GM12878 (cell line): ENCODE measurements around the gene HLA-DQA2. TPM values are rescaled to one million over a fixed set of nuclear protein-coding genes. Genes with fewer than 3 reads are reported as not detected.
A peak's percentile ranks its signal among the peaks of the same experiment; 100 is the strongest.

Experiments
- ATF7 ChIP-seq: fragments of 450-650 bp; IDR thresholded peaks from 2 replicates; pipeline ENCODE4 v1.6.1; 2016; ENCODE audit warnings: low read depth, mild to moderate bottlenecking
- BACH1 ChIP-seq: fragments of 450-650 bp; IDR thresholded peaks from 2 replicates; pipeline ENCODE4 v1.6.1; 2017; ENCODE audit warnings: mild to moderate bottlenecking, borderline replicate concordance
- BCLAF1 ChIP-seq: fragments of 450-650 bp; IDR thresholded peaks from 2 replicates; pipeline ENCODE4 v1.6.1; 2017; ENCODE audit warnings: antibody characterized with exemption, mild to moderate bottlenecking, moderate library complexity
- CTCF ChIP-seq, 3 experiments: IDR thresholded peaks in 2 of 3; conservative IDR thresholded peaks in 1 of 3; 2 replicates each; pipeline ENCODE4 v1.5.1; 2011; ENCODE audit warnings: low read depth in 3 of 3, low read length in 3 of 3, mild to moderate bottlenecking in 3 of 3, control low read depth in 2 of 3, moderate library complexity in 2 of 3, inconsistent platforms in 1 of 3, mixed read lengths in 1 of 3; ENCODE audit not compliant: control insufficient read depth in 2 of 3, insufficient read depth in 1 of 3; ENCODE audit errors: extremely low read depth in 1 of 3
- ELK1 ChIP-seq: IDR thresholded peaks from 2 replicates; pipeline ENCODE4 v1.6.1; 2012; ENCODE audit warnings: low read depth, low read length, improper control_type of control experiment
- IRF4 ChIP-seq: IDR thresholded peaks from 2 replicates; pipeline ENCODE4 v1.6.1; 2011; ENCODE audit warnings: low read depth, low read length
- NBN ChIP-seq: fragments of 450-650 bp; IDR thresholded peaks from 2 replicates; pipeline ENCODE4 v1.6.1; 2016
- NRF1 ChIP-seq: conservative IDR thresholded peaks from 2 replicates; pipeline ENCODE4 v1.6.1; 2011; ENCODE audit warnings: mild to moderate bottlenecking, low read depth, low read length, improper control_type of control experiment
- POU2F2 ChIP-seq: IDR thresholded peaks from 3 replicates; pipeline ENCODE4 v1.6.1; 2011; ENCODE audit warnings: low read depth, mild to moderate bottlenecking, low read length, borderline replicate concordance
- RAD21 ChIP-seq: IDR thresholded peaks from 2 replicates; pipeline ENCODE4 v1.6.1; 2011; ENCODE audit warnings: mild to moderate bottlenecking, low read depth, low read length, moderate library complexity; ENCODE audit not compliant: insufficient read depth
- SIN3A ChIP-seq: IDR thresholded peaks from 2 replicates; pipeline ENCODE4 v1.6.1; 2012; ENCODE audit warnings: low read depth, low read length, improper control_type of control experiment
- SIX5 ChIP-seq: IDR thresholded peaks from 2 replicates; pipeline ENCODE4 v1.6.1; 2011; ENCODE audit warnings: mild to moderate bottlenecking, low read depth, low read length, moderate library complexity; ENCODE audit not compliant: severe bottlenecking
- SKIL ChIP-seq: fragments of 450-650 bp; IDR thresholded peaks from 2 replicates; pipeline ENCODE4 v1.6.1; 2017; ENCODE audit warnings: mild to moderate bottlenecking, low read depth, inconsistent platforms; ENCODE audit not compliant: poor library complexity, severe bottlenecking
- SMAD1 ChIP-seq: fragments of 450-650 bp; IDR thresholded peaks from 2 replicates; pipeline ENCODE4 v1.6.1; 2018; ENCODE audit warnings: mild to moderate bottlenecking, low read depth; ENCODE audit not compliant: partially characterized antibody
- SMAD5 ChIP-seq: IDR thresholded peaks from 2 replicates; pipeline ENCODE4 v1.6.1; 2016; ENCODE audit warnings: antibody characterized with exemption, low read depth
- SREBF1 ChIP-seq: IDR thresholded peaks from 2 replicates; pipeline ENCODE4 v1.6.1; 2012; ENCODE audit warnings: mild to moderate bottlenecking, low read length
- STAT1 ChIP-seq: fragments of 450-650 bp; conservative IDR thresholded peaks from 2 replicates; pipeline ENCODE4 v1.6.1; 2014; ENCODE audit warnings: antibody characterized with exemption, mild to moderate bottlenecking
- TARDBP ChIP-seq: IDR thresholded peaks from 2 replicates; pipeline ENCODE4 v1.6.1; 2016; ENCODE audit warnings: borderline replicate concordance
- ZSCAN29 ChIP-seq: fragments of 450-650 bp; IDR thresholded peaks from 2 replicates; pipeline ENCODE4 v1.6.1; 2017; ENCODE audit warnings: mild to moderate bottlenecking, moderate library complexity
- polyA plus RNA-seq, 11 experiments: library from polyadenylated mRNA; depleted of rRNA in 4 of 11; unstranded in 6 of 11; stranded (reverse) in 5 of 11; fragments of >200 nt; fragmentation: Nextera tagmentation in 4 of 11; fragmentation: Illumina TruSeq in 1 of 11; extraction: Ambion mirVana in 4 of 11; extraction: Trizol in 1 of 11; gene quantifications; 1 replicate in 1 of 11; 2 replicates in 10 of 11; pipeline versions ENCODE4 v1.2.1 to v1.2.3, GENCODE V29; 2011 to 2016; ENCODE audit warnings: inconsistent platforms in 2 of 11, missing spikeins in 2 of 11, low read depth in 1 of 11
- total RNA-seq, 4 experiments: library from RNA; depleted of rRNA in 3 of 4; stranded (reverse); fragments of >200 nt in 3 of 4; fragmentation: Illumina TruSeq in 1 of 4; extraction: Trizol in 1 of 4; gene quantifications; 2 replicates each; pipeline versions ENCODE4 v1.2.1 to v1.2.3, GENCODE V29; 2013 to 2021

Gene HLA-DQA2
- total and polyA plus RNA-seq, 10 of the 15 experiments (the other 5 are each of a cell fraction or from before 2014, with no cell fraction given) = 9.1 to 26.4 (median 16.3) TPM

- TF ChIP-seq SKIL = peak; percentile 20
- no peak for TF ChIP-seq ZSCAN29
- no peak for TF ChIP-seq SIX5
- no peak for TF ChIP-seq TARDBP
- TF ChIP-seq SMAD5 = no peak
- 0 out of 3 replicates have a peak, but pooled peaks have one; percentile 48 for TF ChIP-seq POU2F2
- TF ChIP-seq NBN = 0 out of 2 replicates have a peak, but pooled peaks have one; percentile 46
- no peak for TF ChIP-seq ELK1
- 0 out of 2 replicates have a peak, but pooled peaks have one; percentile 46 for TF ChIP-seq IRF4
- TF ChIP-seq NRF1 = no peak
- no peak for TF ChIP-seq BACH1
- TF ChIP-seq SMAD1 = no peak
- no peak for TF ChIP-seq SREBF1
- TF ChIP-seq RAD21 = peak; percentile 97
- no peak for TF ChIP-seq BCLAF1
- TF ChIP-seq SIN3A = no peak
- no peak for TF ChIP-seq STAT1
- TF ChIP-seq ATF7 = no peak
- peak; percentile 68 to 84 (median 80) for TF ChIP-seq CTCF (IDR thresholded peaks at IDR 0.05 in 2 of 3, conservative IDR thresholded peaks at IDR 0.05 in 1 of 3; ENCODE audit: control insufficient read depth in 2 of 3, extremely low read depth in 1 of 3, insufficient read depth in 1 of 3, low read depth in 3 of 3, low read length in 3 of 3)
Measured at GRCh38 chr6:32692019-32692418, 49.2 kb upstream of the HLA-DQA2 start (continued).
